ENCODE measurements around the gene GGACT.
"Not testable (repeated sequence)": the region's sequence is repeated elsewhere in the genome, so short reads cannot be mapped to it uniquely, and the experiment has no call there.

The GGACT gene

GRCh38 chr13:100600461-100600860 lies 11.9 kb upstream of the GGACT start:
- DNase-seq: no peak

GRCh38 chr13:100597253-100597652 lies 8.7 kb upstream of the GGACT start:
- no peak for DNase-seq

- no peak for DNase-seq
These were observed 7.9 kb upstream of the GGACT start for GRCh38 chr13:100596516-100596915.

GRCh38 chr13:100594731-100595130 lies 6.1 kb upstream of the GGACT start:
- DNase-seq: no peak

DNA sequence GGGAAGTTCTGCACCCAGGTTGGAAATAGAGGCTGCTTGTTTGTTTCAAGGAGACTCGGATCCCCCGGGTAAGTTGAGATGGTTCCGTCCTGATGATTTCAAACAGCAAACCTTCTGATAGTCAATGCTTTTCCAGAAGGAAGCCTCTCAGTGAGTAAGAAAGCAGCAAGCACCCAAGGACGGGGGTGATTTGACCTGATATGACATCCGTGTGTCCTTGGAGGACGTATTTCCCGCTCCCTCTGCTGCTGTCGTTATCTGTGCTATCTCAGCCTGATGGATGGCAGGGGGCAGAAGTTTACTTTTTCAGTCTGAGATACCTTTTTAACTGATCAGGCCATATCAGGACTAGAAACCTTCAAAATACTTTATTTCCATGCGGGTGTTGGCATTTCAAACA lies 5.7 kb upstream of the GGACT start:
- no peak for DNase-seq

DNA sequence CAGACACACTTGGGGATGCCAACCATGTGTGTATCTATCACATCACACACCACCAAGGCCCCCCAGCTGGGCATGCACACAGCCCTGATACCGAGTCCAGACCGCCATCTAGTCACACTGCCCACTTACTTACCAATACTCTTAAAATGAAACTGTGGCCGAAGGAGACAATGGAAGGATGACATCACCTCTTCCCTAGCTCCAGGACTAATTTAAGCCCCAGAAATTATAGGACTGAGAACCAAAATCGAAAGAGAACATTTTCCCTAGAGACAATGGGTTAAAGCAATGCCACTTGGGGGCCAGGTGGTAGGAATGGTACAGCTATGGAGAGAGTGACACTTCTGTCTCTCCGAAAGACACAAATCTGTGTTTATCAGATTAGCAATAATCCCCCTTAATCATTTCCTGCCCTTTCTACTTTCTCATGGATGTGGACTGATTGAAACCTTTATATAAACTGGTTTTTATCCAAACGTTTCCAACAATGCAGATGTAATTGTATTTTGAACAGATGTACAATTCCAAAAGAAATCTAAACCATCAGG lies 663 bp upstream of the GGACT start:
- no peak for DNase-seq

DNA sequence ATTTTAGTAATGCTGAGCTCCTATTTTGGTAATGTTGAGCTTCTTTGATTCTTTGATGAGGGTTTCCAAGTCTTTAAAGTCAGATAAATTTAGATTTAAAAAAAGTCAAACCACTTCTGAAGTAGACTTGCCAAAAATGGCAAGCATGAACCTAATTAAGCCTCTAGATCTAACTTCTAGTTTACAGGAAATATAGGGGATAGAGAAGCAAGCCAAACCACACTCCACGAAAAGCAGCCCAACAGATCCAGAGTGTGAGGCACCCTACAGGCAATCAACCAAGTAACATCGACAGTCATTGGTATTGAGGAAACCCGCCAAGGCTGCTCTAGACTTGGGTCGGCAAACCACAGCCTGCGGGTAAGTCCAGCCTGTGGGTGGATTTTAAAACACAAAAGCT lies 3.7 kb downstream of the GGACT start:
- no peak for DNase-seq

DNA sequence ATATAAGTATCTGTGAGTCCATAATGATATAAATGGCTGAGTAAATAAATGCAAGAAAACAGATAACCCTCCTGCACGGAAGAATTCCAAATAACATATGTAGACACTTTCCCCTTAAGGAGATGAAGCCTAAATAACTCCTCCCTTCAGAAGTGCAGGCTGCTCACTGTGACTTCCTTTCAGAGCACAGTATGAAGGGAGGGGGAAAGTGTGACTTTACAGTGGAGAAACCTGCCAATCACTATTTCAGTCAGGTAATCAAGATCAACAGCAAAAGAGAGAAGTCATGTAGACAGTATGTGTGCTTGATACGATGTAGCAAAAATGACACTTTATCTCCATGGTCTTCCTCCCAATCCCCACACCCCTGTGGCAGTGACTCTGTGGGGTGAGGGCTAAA lies 7.1 kb downstream of the GGACT start:
- no peak for DNase-seq

GRCh38 chr13:100581030-100581429 lies 7.6 kb downstream of the GGACT start:
- no peak for DNase-seq

- no peak for DNase-seq
These were observed 8.5 kb downstream of the GGACT start for GRCh38 chr13:100580045-100580444.

GRCh38 chr13:100577239-100577638 lies 11.3 kb downstream of the GGACT start:
- not testable (repeated sequence) for DNase-seq

GRCh38 chr13:100573121-100573520 lies 15.5 kb downstream of the GGACT start:
- DNase-seq: peak; percentile 73

- DNase-seq: no peak
These were observed 22.0 kb downstream of the GGACT start for GRCh38 chr13:100566543-100566942.

GRCh38 chr13:100565286-100565685 lies 23.3 kb downstream of the GGACT start:
- DNase-seq: no peak

GRCh38 chr13:100564444-100565223 lies 24.0 kb downstream of the GGACT start:
- no peak for DNase-seq

GRCh38 chr13:100563779-100564178 lies 24.8 kb downstream of the GGACT start:
- no peak for DNase-seq

DNA sequence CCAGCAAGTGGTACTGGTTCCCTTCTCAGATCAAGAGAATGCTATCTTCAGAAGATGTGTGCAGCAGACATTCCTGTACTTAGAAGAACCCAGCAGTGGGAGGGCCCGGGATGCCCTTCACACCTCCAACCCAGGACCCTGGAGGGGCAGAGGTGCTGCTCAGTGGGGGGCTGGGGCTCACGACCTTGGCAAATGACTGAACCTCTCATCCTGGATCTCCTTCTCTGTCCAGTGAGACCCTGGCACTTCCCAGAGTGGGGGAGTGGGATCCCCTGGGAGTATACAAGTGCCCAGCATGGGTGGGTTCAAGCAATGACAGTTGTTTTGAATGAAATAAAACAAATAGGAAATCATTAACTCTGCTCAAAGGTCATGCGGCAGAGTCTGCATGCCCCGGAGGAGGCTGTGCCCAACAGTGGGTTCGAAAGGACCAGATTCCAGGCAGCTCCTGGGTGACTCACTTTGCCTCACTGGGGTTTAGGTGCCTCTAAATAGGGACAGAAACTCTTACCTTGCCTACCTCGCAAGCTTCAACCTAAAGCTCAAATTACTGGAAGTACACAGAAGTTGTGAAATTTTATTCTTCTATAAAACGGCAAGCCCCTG lies 26.9 kb downstream of the GGACT start:
- no peak for DNase-seq

DNA sequence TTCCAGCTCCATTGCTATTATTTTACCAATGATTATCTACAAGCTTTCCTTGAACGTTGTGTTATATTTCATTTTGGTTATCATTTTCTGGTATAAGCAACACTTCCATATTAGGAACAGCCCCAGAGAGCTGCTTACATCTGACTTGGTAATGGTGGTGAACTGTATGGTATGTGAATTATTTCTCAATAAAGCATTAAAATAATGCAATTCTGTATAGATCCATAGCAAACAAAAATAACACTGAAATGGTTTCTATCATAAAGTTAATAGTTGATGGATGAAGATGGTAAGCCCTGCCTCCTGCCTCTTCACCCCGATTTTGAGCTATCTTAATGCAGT lies 27.5 kb downstream of the GGACT start:
- DNase-seq: no peak

- DNase-seq: no peak
These were observed 28.0 kb downstream of the GGACT start for GRCh38 chr13:100560498-100561157.

- DNase-seq: no peak
These were observed 28.7 kb downstream of the GGACT start for GRCh38 chr13:100559886-100560285.

- DNase-seq: no peak
These were observed 35.8 kb downstream of the GGACT start for GRCh38 chr13:100552755-100553154.

DNA sequence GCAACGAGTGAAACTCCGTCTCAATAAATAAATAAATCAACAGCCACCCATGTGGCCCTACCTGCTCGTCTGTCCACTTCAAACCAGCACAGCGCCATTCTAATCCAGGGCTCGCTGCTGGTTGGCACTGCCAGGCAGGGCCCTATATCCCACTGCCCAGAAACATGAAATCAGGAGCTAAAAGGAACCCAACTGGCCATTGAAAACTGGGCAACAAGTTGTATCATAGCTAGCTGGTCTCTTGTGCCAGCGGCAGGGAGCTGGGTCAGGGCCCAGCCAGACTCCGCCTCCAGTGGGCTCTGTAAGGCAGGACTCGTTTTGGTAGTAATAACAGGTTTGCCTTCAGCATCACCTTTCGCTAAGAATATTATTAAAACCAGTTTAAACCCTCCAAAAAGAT lies 39.3 kb downstream of the GGACT start:
- DNase-seq: no peak

- DNase-seq: no peak
These were observed 40.8 kb downstream of the GGACT start for GRCh38 chr13:100547791-100548201.

Measured in KG1 (cell line).